ENCODE data around the gene PRLR. TPM values are rescaled to one million over a fixed set of nuclear protein-coding genes. Genes with fewer than 3 reads are reported as not detected.

Gene PRLR
- total RNA-seq, 1 donor from 2014 or later: 5.7 TPM

GRCh38 chr5:35202319-35203111, 27.8 kb downstream of the PRLR start:
- peak; percentile 13 for DNase-seq (ENCODE audit: low spot score, unreplicated experiment)
- Mint-ChIP-seq H3K27ac (no peak overlapping the region), H3K4me1 (ENCODE audit: low read depth) (peaks cover 5% of the 10 kb centered on the region), H3K9me3 (ENCODE audit: low read depth) (no peaks in the 10 kb centered on the region), H3K27me3 (peaks cover 8% of the 10 kb centered on the region), H3K4me3 (ENCODE audit: low read depth) (no peak overlapping the region), H3K36me3 (ENCODE audit: insufficient read depth) (no peaks in the 10 kb centered on the region)
- peak; percentile 52 for TF ChIP-seq CTCF (IDR thresholded peaks at IDR 0.05; ENCODE audit: unreplicated experiment)

GRCh38 chr5:35201291-35201690, 29.0 kb downstream of the PRLR start:
- Mint-ChIP-seq H3K27me3 (peaks cover 8% of the 10 kb centered on the region), H3K36me3 (ENCODE audit: insufficient read depth) (no peaks in the 10 kb centered on the region), H3K4me1 (ENCODE audit: low read depth) (peaks cover 5% of the 10 kb centered on the region), H3K27ac (no peak overlapping the region), H3K4me3 (ENCODE audit: low read depth) (no peak overlapping the region), H3K9me3 (ENCODE audit: low read depth) (no peaks in the 10 kb centered on the region)
- TF ChIP-seq CTCF (IDR thresholded peaks at IDR 0.05; ENCODE audit: unreplicated experiment): no peak
- DNase-seq (ENCODE audit: low spot score, unreplicated experiment): no peak

GRCh38 chr5:35199886-35200285, 30.4 kb downstream of the PRLR start:
- no peaks in the 10 kb centered on the region for H3K9me3 Mint-ChIP-seq (ENCODE audit: low read depth)
- H3K4me3 Mint-ChIP-seq (ENCODE audit: low read depth): no peak overlapping the region
- peaks cover 8% of the 10 kb centered on the region for H3K4me1 Mint-ChIP-seq (ENCODE audit: low read depth)
- H3K27me3 Mint-ChIP-seq: peaks cover 8% of the 10 kb centered on the region
- TF ChIP-seq CTCF (IDR thresholded peaks at IDR 0.05; ENCODE audit: unreplicated experiment): no peak
- H3K27ac Mint-ChIP-seq: no peak overlapping the region
- H3K36me3 Mint-ChIP-seq (ENCODE audit: insufficient read depth): no peaks in the 10 kb centered on the region
- no peak for DNase-seq (ENCODE audit: low spot score, unreplicated experiment)

- Mint-ChIP-seq H3K36me3 (ENCODE audit: insufficient read depth) (no peaks in the 10 kb centered on the region), H3K4me3 (ENCODE audit: low read depth) (no peak overlapping the region), H3K27me3 (peaks cover 8% of the 10 kb centered on the region), H3K27ac (peak overlapping the region; percentile 1), H3K4me1 (ENCODE audit: low read depth) (peaks cover 8% of the 10 kb centered on the region), H3K9me3 (ENCODE audit: low read depth) (no peaks in the 10 kb centered on the region)
- DNase-seq (ENCODE audit: low spot score, unreplicated experiment): no peak
- no peak for TF ChIP-seq CTCF (IDR thresholded peaks at IDR 0.05; ENCODE audit: unreplicated experiment)
These were observed 31.6 kb downstream of the PRLR start for GRCh38 chr5:35198686-35199085.

- Mint-ChIP-seq H3K4me1 (ENCODE audit: low read depth) (peaks cover 8% of the 10 kb centered on the region), H3K27ac (no peak overlapping the region), H3K27me3 (peaks cover 8% of the 10 kb centered on the region), H3K36me3 (ENCODE audit: insufficient read depth) (no peaks in the 10 kb centered on the region), H3K9me3 (ENCODE audit: low read depth) (no peaks in the 10 kb centered on the region), H3K4me3 (ENCODE audit: low read depth) (no peak overlapping the region)
- no peak for TF ChIP-seq CTCF (IDR thresholded peaks at IDR 0.05; ENCODE audit: unreplicated experiment)
- DNase-seq (ENCODE audit: low spot score, unreplicated experiment): no peak
These were observed 32.2 kb downstream of the PRLR start for GRCh38 chr5:35198075-35198474.

Measured in progenitor cell of endocrine pancreas (in vitro differentiated cells).